HepG2 (cell line): ENCODE data around the gene PRSS16. TPM values are rescaled to one million over a fixed set of nuclear protein-coding genes. Genes with fewer than 3 reads are reported as not detected.

ENCODE experiments used
- ATAC-seq: fragments of 200-7000 bp; cut with Tn5 transposase; 3 replicates; pipeline ENCODE4 v1.9.1; 2020; ENCODE audit warnings: mild to moderate bottlenecking, moderate library complexity
- BruUV-seq: library from RNA; stranded (reverse); fragments of 400-500 nt; replicated peaks from 2 replicates; lab custom pipeline; 2021; lab: Mats Ljungman, UMichigan
- CTCF ChIA-PET: fragments of 300-600 bp; formaldehyde crosslinking; extraction: SDS; loops from one replicate; lab custom pipeline; 2021; ENCODE audit warnings: low total read pairs, inconsistent platforms, low intra/inter-chr PET ratio; lab: Yijun Ruan, JAX
- POLR2A ChIA-PET: fragments of 350-600 bp; sonication (Branson Sonifier 250); formaldehyde crosslinking; loops from one replicate; lab custom pipeline; 2020; ENCODE audit warnings: antibody characterized with exemption, inconsistent platforms; lab: Yijun Ruan, JAX
- DNase-seq: peaks from one replicate; pipeline ENCODE4 v3.0.0-alpha.2; 2015; ENCODE audit warnings: low spot score
- FAIRE-seq: peaks from 3 replicates; lab custom pipeline; 2011; peaks lifted over from hg19 to GRCh38; lab: Jason Lieb, UNC
- H2AFZ ChIP-seq: one replicate; pipeline ENCODE4 v1.6.1; 2011; ENCODE audit warnings: low read length, inconsistent platforms
- H3K27ac ChIP-seq: fragments of 300-600 bp; 3 replicates; pipeline ENCODE4 v1.8.0; 2011; ENCODE audit warnings: mixed run types, mild to moderate bottlenecking, mixed read lengths, low read length, inconsistent platforms; ENCODE audit not compliant: insufficient read depth; ENCODE audit errors: extremely low read length
- H3K27me3 ChIP-seq, 2 experiments: fragments of 200-600 bp in 1 of 2; 2 replicates in 1 of 2; 3 replicates in 1 of 2; pipeline versions ENCODE4 v1.6.0 to v1.8.0; 2011; ENCODE audit warnings: low read length in 2 of 2, mild to moderate bottlenecking in 2 of 2, moderate library complexity in 2 of 2, inconsistent platforms in 1 of 2; ENCODE audit not compliant: insufficient read depth in 2 of 2, control insufficient read depth in 1 of 2
- H3K36me3 ChIP-seq, 2 experiments: fragments of 200-600 bp in 1 of 2; replicated peaks in 1 of 2; 2 replicates in 1 of 2; 3 replicates in 1 of 2; pipeline versions ENCODE4 v1.5.1 to v1.8.0; 2011; ENCODE audit warnings: low read length in 2 of 2, inconsistent platforms in 1 of 2; ENCODE audit not compliant: insufficient read depth in 2 of 2, control insufficient read depth in 1 of 2
- H3K4me1 ChIP-seq: 2 replicates; pipeline ENCODE4 v1.5.1; 2012; ENCODE audit warnings: low read length, inconsistent platforms; ENCODE audit not compliant: insufficient read depth
- H3K4me2 ChIP-seq: 2 replicates; pipeline ENCODE4 v1.6.0; 2011; ENCODE audit warnings: low read depth, low read length, inconsistent platforms
- H3K4me3 ChIP-seq, 3 experiments: fragments of 200-600 bp in 1 of 3; sonication (generic), shearing (Covaris generic) in 1 of 3; replicated peaks in 1 of 3; 2 replicates each; pipeline ENCODE4 v1.5.1; 2011 to 2016; ENCODE audit warnings: low read length in 3 of 3, inconsistent platforms in 2 of 3, low read depth in 2 of 3, mild to moderate bottlenecking in 2 of 3, control low read depth in 1 of 3, mixed read lengths in 1 of 3; ENCODE audit not compliant: insufficient read depth in 1 of 3
- H3K79me2 ChIP-seq: one replicate; pipeline ENCODE4 v1.6.1; 2011; ENCODE audit warnings: low read length, inconsistent platforms; ENCODE audit not compliant: insufficient read depth
- H3K9ac ChIP-seq: 2 replicates; pipeline ENCODE4 v1.6.0; 2011; ENCODE audit warnings: mild to moderate bottlenecking, low read depth, low read length, inconsistent platforms; ENCODE audit not compliant: insufficient read depth
- H3K9me3 ChIP-seq: 2 replicates; pipeline ENCODE4 v1.5.1; 2012; ENCODE audit warnings: mild to moderate bottlenecking, low read length
- H4K20me1 ChIP-seq: 2 replicates; pipeline ENCODE4 v1.6.0; 2011; ENCODE audit warnings: inconsistent platforms, mild to moderate bottlenecking, low read length, moderate library complexity; ENCODE audit not compliant: insufficient read depth
- ARID5B ChIP-seq: IDR thresholded peaks from 2 replicates; pipeline ENCODE4 v1.4.0; 2020; ENCODE audit warnings: mild to moderate bottlenecking, missing genetic modification reagents
- CBX1 ChIP-seq: IDR thresholded peaks from one replicate; pipeline ENCODE4 v1.6.1; 2016; ENCODE audit warnings: antibody characterized with exemption, low read depth
- CEBPB ChIP-seq: IDR thresholded peaks from 2 replicates; pipeline ENCODE4 v1.6.1; 2011; ENCODE audit warnings: low read depth, low read length, improper control_type of control experiment, borderline replicate concordance
- DMTF1 ChIP-seq: sonication (generic); formaldehyde crosslinking; IDR thresholded peaks from 2 replicates; pipeline ENCODE4 v1.4.0; 2020; ENCODE audit warnings: mild to moderate bottlenecking, missing genetic modification reagents
- FOXC1 ChIP-seq: sonication (generic); formaldehyde crosslinking; IDR thresholded peaks from 2 replicates; pipeline ENCODE4 v1.8.0; 2022; ENCODE audit warnings: mild to moderate bottlenecking, missing genetic modification reagents, borderline replicate concordance
- FOXK2 ChIP-seq: fragments of 450-650 bp; IDR thresholded peaks from 2 replicates; pipeline ENCODE4 v1.6.1; 2016
- GATAD2A ChIP-seq: IDR thresholded peaks from 2 replicates; pipeline ENCODE4 v1.6.1; 2016
- MAF1 ChIP-seq: sonication (generic); formaldehyde crosslinking; IDR thresholded peaks from 2 replicates; pipeline ENCODE4 v1.5.0; 2020; ENCODE audit warnings: missing genetic modification reagents, borderline replicate concordance
- MAX ChIP-seq: IDR thresholded peaks from 2 replicates; pipeline ENCODE4 v1.6.1; 2012; ENCODE audit warnings: inconsistent platforms
- NFIC ChIP-seq: IDR thresholded peaks from 2 replicates; pipeline ENCODE4 v1.6.1; 2012; ENCODE audit warnings: mild to moderate bottlenecking, low read length, inconsistent platforms
- RCOR2 ChIP-seq: IDR thresholded peaks from 2 replicates; pipeline ENCODE4 v1.6.1; 2016; ENCODE audit warnings: missing biosample characterization, missing genetic modification reagents
- TFE3 ChIP-seq: IDR thresholded peaks from 2 replicates; pipeline ENCODE4 v1.6.1; 2016
- THAP11 ChIP-seq: IDR thresholded peaks from 2 replicates; pipeline ENCODE4 v1.6.1; 2016; ENCODE audit warnings: missing biosample characterization, missing genetic modification reagents
- ZBTB1 ChIP-seq: sonication (generic); formaldehyde crosslinking; IDR thresholded peaks from 2 replicates; pipeline ENCODE4 v1.4.0; 2020; ENCODE audit warnings: missing genetic modification reagents, borderline replicate concordance
- ZNF260 ChIP-seq: sonication (generic); formaldehyde crosslinking; IDR thresholded peaks from 2 replicates; pipeline ENCODE4 v1.4.0; 2020; ENCODE audit warnings: missing genetic modification reagents, low read depth, mild to moderate bottlenecking, borderline replicate concordance
- WGBS: methylation state at CpG from one replicate; pipeline ENCODE4 v1.1.6; 2017; ENCODE audit warnings: low lambda C conversion rate; 5-methylcytosine and 5-hydroxymethylcytosine counted together
- in situ Hi-C: cut with HindIII; loops from 2 replicates; pipeline ENCODE4 v1.10.0; 2017; ENCODE audit warnings: low pct_unique_long_range_greater_than_20kb; ENCODE audit not compliant: extremely low pct_ligation_motif_present
- intact Hi-C: fragments of 100-400 bp; cut with micrococcal nuclease; formaldehyde crosslinking; loops from one replicate; pipeline ENCODE4 v1.10.0; 2022; ENCODE audit not compliant: unreplicated experiment
- polyA plus RNA-seq, 8 experiments: library from polyadenylated mRNA; depleted of rRNA in 3 of 8; stranded (reverse) in 7 of 8; unstranded in 1 of 8; fragments of >200 nt; fragmentation: Illumina TruSeq in 4 of 8; extraction: Trizol in 4 of 8; gene quantifications; 2 replicates each; pipeline versions ENCODE4 v1.2.1 to v1.2.3, GENCODE V29; 2011 to 2016; ENCODE audit warnings: low read depth in 4 of 8, missing spikeins in 1 of 8, mixed read lengths in 1 of 8; ENCODE audit not compliant: insufficient read depth in 1 of 8
- total RNA-seq, 5 experiments: library from RNA; depleted of rRNA; stranded (reverse); fragments of >200 nt; fragmentation: Illumina TruSeq; extraction: Trizol; gene quantifications; 2 replicates each; pipeline ENCODE4 v1.2.3, GENCODE V29; 2016; ENCODE audit warnings: low read depth in 1 of 5

The PRSS16 gene
- total and polyA plus RNA-seq, 2 of the 13 experiments (the other 11 are each of a cell fraction or from before 2014, with no cell fraction given): not detected

GRCh38 chr6:27297484-27297856 lies 50.0 kb downstream of the PRSS16 start (continued):
- no peak for TF ChIP-seq TFE3 (CRISPR knock-in tag)
- TF ChIP-seq FOXC1 (CRISPR knock-in tag): no peak

GRCh38 chr6:27297857-27298730 lies 50.6 kb downstream of the PRSS16 start:
- Histone ChIP-seq H3K4me3 (peak overlapping the region in 2 of 3 experiments; percentile 15 to 63; a peak in 1 of 6 replicates), H3K9ac (no peak overlapping the region), H3K27ac (no peak overlapping the region), H3K9me3 (no peaks in the 10 kb centered on the region), H3K27me3 (peaks cover 0 to 13% of the 10 kb centered on the region in 2 experiments; a peak in 1 of 5 replicates), H4K20me1 (no peaks in the 10 kb centered on the region), H3K79me2 (no peaks in the 10 kb centered on the region), H3K4me2 (peak overlapping the region; percentile 94), H2AFZ (no peak overlapping the region), H3K4me1 (peaks cover 55% of the 10 kb centered on the region), H3K36me3 (no peaks in the 10 kb centered on the region)
- POLR2A ChIA-PET: no interaction called here
- 20% methylated on average over 22 of the region's 22 CpGs for WGBS
- intact Hi-C loops: loop anchor here (5.0 kb wide), 1 partner anchor 111 kb away; no protein-coding TSS in a partner anchor
- DNase-seq (peak; percentile 42), ATAC-seq (no peak), FAIRE-seq (no peak)
- in situ Hi-C loops: no loop called here
- no TSS peak for BruUV-seq
- CTCF ChIA-PET: no interaction called here
- no peak for TF ChIP-seq NFIC
- TF ChIP-seq MAF1 (CRISPR knock-in tag): peak; percentile 90; the same call in 1 of the 2 replicates
- TF ChIP-seq MAX: peak; percentile 19; the same call in 1 of the 2 replicates
- TF ChIP-seq ZNF260 (CRISPR knock-in tag): no peak
- peak; percentile 48; the same call in 1 of the 2 replicates for TF ChIP-seq ARID5B
- TF ChIP-seq RCOR2 (CRISPR knock-in tag): 0 out of 2 replicates have a peak, but pooled peaks have one; percentile 23
- TF ChIP-seq THAP11: peak; percentile 45; the same call in 1 of the 2 replicates
- peak; percentile 33; the same call in 1 of the 2 replicates for TF ChIP-seq GATAD2A (CRISPR knock-in tag)
- no peak for TF ChIP-seq DMTF1 (CRISPR knock-in tag)
- TF ChIP-seq CEBPB: no peak
- TF ChIP-seq FOXK2: no peak
- TF ChIP-seq ZBTB1: no peak
- peak; percentile 32 for TF ChIP-seq CBX1
